ENCODE measurements around the gene MCEMP1. TPM values are rescaled to one million over a fixed set of nuclear protein-coding genes. Genes with fewer than 3 reads are reported as not detected.

The MCEMP1 gene
- total RNA-seq, 1 donor from 2014 or later: 184 TPM

DNA sequence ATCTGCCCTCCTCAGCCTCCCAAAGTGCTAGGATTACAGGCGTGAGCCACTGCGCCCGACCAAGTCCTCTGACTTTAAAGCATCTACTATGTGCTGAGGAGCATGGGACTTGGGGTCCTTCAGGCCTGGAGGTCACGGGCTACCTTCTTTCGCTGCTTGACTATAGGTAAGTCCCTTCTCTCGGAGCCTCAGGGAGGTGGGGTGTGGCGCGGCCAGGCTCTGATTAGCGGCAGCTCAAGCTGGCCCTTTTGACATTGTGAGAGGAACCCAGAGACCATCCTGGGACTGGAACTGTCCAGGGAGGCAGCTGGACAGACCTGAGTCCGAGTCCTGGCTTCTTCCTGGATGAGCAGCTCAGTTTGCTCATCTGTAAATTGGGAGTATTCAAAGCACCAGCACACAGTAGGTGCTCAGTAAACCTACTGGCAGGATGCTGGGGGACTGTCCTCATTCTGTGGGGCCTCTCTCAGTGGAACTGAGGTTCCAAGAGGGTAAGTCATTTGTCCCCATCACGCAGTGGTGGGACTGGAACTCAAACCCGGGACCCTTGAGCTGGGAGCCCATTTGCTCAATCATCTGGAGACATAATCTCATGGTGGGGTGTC is 24.3 kb downstream of the MCEMP1 start:
- TF ChIP-seq, protein P1, sequence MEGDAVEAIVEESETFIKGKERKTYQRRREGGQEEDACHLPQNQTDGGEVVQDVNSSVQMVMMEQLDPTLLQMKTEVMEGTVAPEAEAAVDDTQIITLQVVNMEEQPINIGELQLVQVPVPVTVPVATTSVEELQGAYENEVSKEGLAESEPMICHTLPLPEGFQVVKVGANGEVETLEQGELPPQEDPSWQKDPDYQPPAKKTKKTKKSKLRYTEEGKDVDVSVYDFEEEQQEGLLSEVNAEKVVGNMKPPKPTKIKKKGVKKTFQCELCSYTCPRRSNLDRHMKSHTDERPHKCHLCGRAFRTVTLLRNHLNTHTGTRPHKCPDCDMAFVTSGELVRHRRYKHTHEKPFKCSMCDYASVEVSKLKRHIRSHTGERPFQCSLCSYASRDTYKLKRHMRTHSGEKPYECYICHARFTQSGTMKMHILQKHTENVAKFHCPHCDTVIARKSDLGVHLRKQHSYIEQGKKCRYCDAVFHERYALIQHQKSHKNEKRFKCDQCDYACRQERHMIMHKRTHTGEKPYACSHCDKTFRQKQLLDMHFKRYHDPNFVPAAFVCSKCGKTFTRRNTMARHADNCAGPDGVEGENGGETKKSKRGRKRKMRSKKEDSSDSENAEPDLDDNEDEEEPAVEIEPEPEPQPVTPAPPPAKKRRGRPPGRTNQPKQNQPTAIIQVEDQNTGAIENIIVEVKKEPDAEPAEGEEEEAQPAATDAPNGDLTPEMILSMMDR (IDR thresholded peaks at IDR 0.05): no peak

DNA sequence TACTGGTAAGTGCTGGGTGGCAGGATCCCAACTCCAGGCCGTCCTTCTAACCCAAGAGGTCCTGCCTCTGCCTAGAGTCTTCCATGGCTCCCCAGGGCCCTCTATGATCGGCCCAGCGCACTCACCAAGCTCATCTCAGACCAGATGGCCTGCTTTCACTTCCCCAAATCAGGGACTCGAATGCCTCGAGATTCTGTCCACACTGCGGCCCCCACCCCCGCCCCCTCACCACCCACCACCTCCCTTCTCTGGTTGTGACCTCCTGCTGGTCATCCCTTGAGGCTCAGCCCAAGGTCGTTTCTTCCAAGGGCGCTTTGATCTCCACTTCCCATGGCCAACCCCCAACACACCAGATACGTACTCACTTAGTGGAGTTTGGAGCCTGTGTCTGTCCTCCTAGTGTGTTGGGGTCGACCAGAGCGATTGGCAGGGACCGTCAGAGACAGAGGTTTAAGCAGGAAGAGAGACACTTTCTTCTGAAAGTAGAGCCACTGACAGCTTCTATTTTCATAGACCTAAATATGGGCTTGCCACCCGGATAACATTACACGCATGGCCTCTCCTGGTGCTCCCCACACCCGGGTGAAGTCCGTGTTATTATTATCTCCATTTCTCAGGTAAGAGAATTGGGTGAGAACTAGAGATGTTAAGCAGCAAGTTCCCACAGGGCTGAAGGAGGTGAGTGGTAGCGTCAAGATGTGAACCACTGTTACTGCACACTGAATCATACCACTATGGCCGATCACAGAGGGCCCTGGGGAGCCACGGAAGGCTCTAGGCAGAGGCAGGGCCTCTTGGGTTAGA is 25.0 kb downstream of the MCEMP1 start, which contains the start of gene FCER2:
Gene FCER2, minus strand, starts transcription at position 478 of the 804 bp plus-strand sequence. CDS start 2,371 bp downstream, outside the sequence.
- Histone ChIP-seq H3K27ac (no peak within 1 kb of the TSS), H3K36me3 (no peaks in the 10 kb centered on the region), H3K27me3 (ENCODE audit: low read depth) (peaks cover 28% of the 10 kb centered on the region), H3K4me1 (peaks cover 10% of the 10 kb centered on the region), H3K9me3 (no peaks in the 10 kb centered on the region), H3K4me3 (no peak within 1 kb of the TSS)
- TF ChIP-seq, protein P1 (IDR thresholded peaks at IDR 0.05): no peak
- ATAC-seq (no peak), DNase-seq (no peak)
- intact Hi-C loops (cut with DNase I): no loop called here

More for the DNA sequence above, 24.3 kb downstream of the MCEMP1 start:
- Histone ChIP-seq H3K4me3 (no peak overlapping the region), H3K27me3 (ENCODE audit: low read depth) (peaks cover 33% of the 10 kb centered on the region), H3K27ac (no peak overlapping the region), H3K4me1 (peaks cover 3% of the 10 kb centered on the region), H3K36me3 (no peaks in the 10 kb centered on the region), H3K9me3 (no peaks in the 10 kb centered on the region)
- ATAC-seq (no peak), DNase-seq (no peak)
- intact Hi-C loops (cut with DNase I): no loop called here

DNA sequence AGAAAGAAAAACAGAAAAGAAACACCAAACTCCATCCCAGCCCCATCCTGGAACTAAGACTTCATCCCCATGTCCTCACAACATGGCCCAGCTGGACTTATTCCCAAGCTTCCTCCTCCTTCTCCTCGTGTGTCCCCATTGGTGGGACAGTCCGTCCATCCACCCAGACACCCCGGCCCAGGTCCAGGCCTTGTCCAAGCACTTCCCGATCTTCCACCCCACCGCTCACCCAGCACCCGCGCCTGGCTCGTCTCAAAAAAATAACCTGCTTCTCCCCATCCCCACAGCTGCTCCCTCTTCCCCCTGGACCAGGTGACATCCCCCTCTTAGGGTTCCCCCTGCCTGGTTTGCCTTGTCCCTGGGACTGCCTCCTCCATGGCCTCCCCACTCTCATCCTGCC is 26.4 kb downstream of the MCEMP1 start:
- no peak for ATAC-seq
- TF ChIP-seq, protein P1 (IDR thresholded peaks at IDR 0.05): no peak
- no peak overlapping the region for H3K4me3 ChIP-seq

DNA sequence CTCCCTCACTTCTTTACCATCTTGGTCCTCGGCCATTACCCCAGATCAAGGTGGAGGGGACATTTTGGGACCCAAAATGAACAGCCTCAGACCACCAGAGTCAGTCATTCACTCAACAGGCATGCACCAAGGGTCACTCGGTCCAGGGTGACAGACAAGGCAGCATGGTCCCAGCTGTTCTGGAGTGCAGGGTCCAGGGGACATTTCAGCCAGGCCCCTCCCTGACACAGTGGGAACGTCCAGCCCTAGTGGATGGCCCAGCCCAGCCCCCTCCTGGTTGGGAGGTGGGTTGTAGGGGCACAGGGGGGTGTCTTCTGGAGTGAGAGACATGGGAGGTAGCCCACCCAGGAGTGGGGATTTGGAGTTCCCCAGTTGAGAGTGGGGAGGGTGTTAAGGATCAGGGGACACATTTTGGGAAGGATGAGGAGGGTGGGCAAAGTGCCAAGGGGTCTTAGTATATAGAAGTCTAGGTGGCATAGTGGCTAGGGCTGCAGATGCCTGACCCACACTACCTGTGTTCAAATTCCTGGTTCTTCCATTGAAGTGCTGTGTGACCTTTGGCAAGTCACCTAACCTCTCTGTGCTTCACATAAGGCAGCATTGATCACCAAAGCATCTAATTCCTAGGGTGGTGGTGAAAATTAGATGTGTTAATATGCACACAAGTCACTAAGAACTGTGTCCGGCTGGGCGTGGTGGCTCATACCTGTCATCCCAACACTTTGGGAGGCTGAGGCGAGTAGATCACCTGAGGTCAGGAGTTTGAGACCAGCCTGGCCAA is 27.6 kb downstream of the MCEMP1 start:
- TF ChIP-seq, protein P1 (IDR thresholded peaks at IDR 0.05): no peak
- no peak for DNase-seq
- Histone ChIP-seq H3K27me3 (ENCODE audit: low read depth) (peaks cover 9% of the 10 kb centered on the region), H3K4me3 (no peak overlapping the region), H3K27ac (no peak overlapping the region), H3K9me3 (no peaks in the 10 kb centered on the region), H3K4me1 (peaks cover 19% of the 10 kb centered on the region), H3K36me3 (no peaks in the 10 kb centered on the region)
- no peak for ATAC-seq
- intact Hi-C loops (cut with DNase I): no loop called here

More for the DNA sequence above, 26.4 kb downstream of the MCEMP1 start:
- H3K27me3 ChIP-seq (ENCODE audit: low read depth): peaks cover 17% of the 10 kb centered on the region
- DNase-seq: no peak
- intact Hi-C loops (cut with DNase I): no loop called here
- no peaks in the 10 kb centered on the region for H3K9me3 ChIP-seq
- H3K4me1 ChIP-seq: peaks cover 19% of the 10 kb centered on the region
- no peak overlapping the region for H3K27ac ChIP-seq
- no peaks in the 10 kb centered on the region for H3K36me3 ChIP-seq

DNA sequence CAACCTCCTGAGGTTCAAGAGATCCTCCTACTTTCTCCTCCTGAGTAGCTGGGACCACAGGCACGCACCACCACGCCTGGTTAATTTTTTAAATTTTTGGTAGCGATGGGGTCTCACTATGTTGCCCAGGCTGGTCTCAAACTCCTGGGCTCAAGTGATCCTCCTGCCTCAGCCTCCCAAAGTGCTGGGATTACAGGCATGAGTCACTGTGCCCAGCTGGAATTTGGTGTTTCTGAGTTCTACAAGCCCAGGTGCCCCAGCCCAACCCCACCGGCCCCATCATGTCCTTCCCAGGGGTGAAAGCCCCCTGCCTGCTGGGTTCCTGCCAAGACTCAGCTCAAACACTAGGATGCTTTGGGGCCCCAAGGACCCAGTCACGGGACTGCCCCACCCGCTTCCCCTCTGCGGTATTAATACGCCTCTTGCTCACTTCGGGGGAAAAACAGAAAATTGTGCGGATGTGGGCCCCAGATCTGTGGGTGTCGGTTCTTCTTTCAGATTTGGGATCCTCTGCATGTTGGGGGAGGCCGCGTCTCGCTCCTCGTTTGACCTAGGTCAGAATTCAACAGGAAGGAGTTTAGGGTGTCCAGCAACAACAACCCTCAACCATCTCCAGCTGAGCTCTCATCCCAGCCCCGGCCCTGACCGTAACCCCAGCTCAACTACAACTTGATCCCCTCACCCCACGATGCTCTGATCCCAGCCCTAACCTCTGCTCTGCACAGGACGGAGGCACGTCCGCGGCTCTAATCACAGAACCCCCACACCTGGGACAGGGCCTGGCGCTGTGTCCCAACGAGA is 28.7 kb downstream of the MCEMP1 start:
- peak; percentile 57 to 64 for ATAC-seq

More for the DNA sequence above, 28.7 kb downstream of the MCEMP1 start:
- Histone ChIP-seq H3K36me3 (no peaks in the 10 kb centered on the region), H3K9me3 (no peaks in the 10 kb centered on the region), H3K27me3 (ENCODE audit: low read depth) (peaks cover 5% of the 10 kb centered on the region), H3K27ac (peak overlapping the region; percentile 24), H3K4me3 (no peak overlapping the region), H3K4me1 (peaks cover 19% of the 10 kb centered on the region)
- intact Hi-C loops (cut with DNase I): no loop called here
- TF ChIP-seq, protein P1 (IDR thresholded peaks at IDR 0.05): no peak
- DNase-seq: peak; percentile 72
